Esophagus squamous epithelium (tissue), 5 donors: ENCODE results near the gene CRACDL. TPM values are rescaled to one million over a fixed set of nuclear protein-coding genes. Genes with fewer than 3 reads are reported as not detected.

Source experiments
- DNase-seq: peaks from one replicate; lab custom pipeline; 2025; lab: John Stamatoyannopoulos, UW
- H3K27ac ChIP-seq, 4 donors: fragments of 200-600 bp; sonication (generic); one replicate each; pipeline ENCODE4 v1.5.1; 2016 to 2019; ENCODE audit warnings: mild to moderate bottlenecking in 1 of 4
- H3K27me3 ChIP-seq, 4 donors: fragments of 200-600 bp; sonication (generic); 1 replicate in 3 of 4; 2 replicates in 1 of 4; pipeline versions ENCODE4 v1.5.1 to v1.6.0; 2017 to 2021; ENCODE audit warnings: antibody characterized with exemption in 1 of 4
- H3K36me3 ChIP-seq, 3 donors: fragments of 200-600 bp; sonication (generic); one replicate each; pipeline ENCODE4 v1.5.1; 2016 to 2019
- H3K4me1 ChIP-seq, 3 donors: fragments of 200-600 bp; sonication (generic); one replicate each; pipeline ENCODE4 v1.5.1; 2017 to 2019
- H3K4me3 ChIP-seq, 4 donors: fragments of 200-600 bp; sonication (generic); 1 replicate in 3 of 4; 2 replicates in 1 of 4; pipeline ENCODE4 v1.5.1; 2016 to 2019; ENCODE audit warnings: mild to moderate bottlenecking in 2 of 4, moderate library complexity in 1 of 4
- H3K9me3 ChIP-seq, 3 donors: fragments of 200-600 bp; sonication (generic); one replicate each; pipeline ENCODE4 v1.5.1; 2016 to 2019
- CTCF ChIP-seq, 6 experiments: fragments of 450-650 bp in 4 of 6; fragments of 200-600 bp in 2 of 6; sonication (generic) in 2 of 6; IDR thresholded peaks; one replicate each; pipeline ENCODE4 v1.5.1; 2016 to 2019; ENCODE audit warnings: antibody characterized with exemption in 6 of 6, mild to moderate bottlenecking in 4 of 6, moderate library complexity in 4 of 6
- POLR2A ChIP-seq, 4 donors: fragments of 450-650 bp; IDR thresholded peaks; one replicate each; pipeline ENCODE4 v1.6.1; 2017; ENCODE audit warnings: antibody characterized with exemption in 4 of 4, mild to moderate bottlenecking in 4 of 4, moderate library complexity in 3 of 4
- WGBS, 2 donors: methylation state at CpG; one replicate each; pipeline ENCODE4 v1.1.5; 2018; 5-methylcytosine and 5-hydroxymethylcytosine counted together
- intact Hi-C: fragments of 100-400 bp; cut with DNase I; formaldehyde crosslinking; loops from one replicate; pipeline ENCODE4 v1.15.0; 2022
- total RNA-seq, 4 donors: library from RNA; depleted of rRNA; stranded (reverse); fragments of >200 nt; gene quantifications; one replicate each; pipeline ENCODE4 v1.1.0, GENCODE V29; 2016
- donor health status: DM: yes; HTN: yes; CAD: no.

The CRACDL gene
- total RNA-seq, 4 donors from 2014 or later: 6.5 to 33.6 (median 9.7) TPM

DNA sequence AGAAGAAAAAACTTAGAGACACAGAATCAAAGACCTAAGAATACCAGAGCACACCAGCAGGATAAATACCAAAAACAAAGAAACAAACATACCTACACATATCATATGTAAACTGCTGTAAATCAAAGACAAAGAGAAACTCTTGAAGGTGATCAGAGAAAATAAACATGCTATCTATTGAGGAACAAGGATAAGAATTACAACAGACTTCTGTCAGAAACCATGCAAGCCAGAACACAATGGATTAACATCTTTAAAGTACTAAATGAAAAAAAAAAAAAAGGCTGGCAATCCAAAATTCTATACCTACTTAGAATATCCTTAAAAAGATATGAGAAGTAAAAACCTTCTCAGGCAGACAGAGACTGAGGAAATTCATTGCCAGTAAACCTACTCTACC is 153.5 kb downstream of the CRACDL start:
- Histone ChIP-seq H3K27ac (no peak overlapping the region), H3K36me3 (no peaks in the 10 kb centered on the region), H3K4me3 (no peak overlapping the region), H3K27me3 (no peaks in the 10 kb centered on the region), H3K9me3 (peaks cover 0 to 9% (median 8%) of the 10 kb centered on the region in 3 donors), H3K4me1 (no peaks in the 10 kb centered on the region)
- no peak for TF ChIP-seq POLR2A (IDR thresholded peaks at IDR 0.05)
- TF ChIP-seq CTCF (IDR thresholded peaks at IDR 0.05): no peak
- intact Hi-C loops: no loop called here
- no peak for DNase-seq

DNA sequence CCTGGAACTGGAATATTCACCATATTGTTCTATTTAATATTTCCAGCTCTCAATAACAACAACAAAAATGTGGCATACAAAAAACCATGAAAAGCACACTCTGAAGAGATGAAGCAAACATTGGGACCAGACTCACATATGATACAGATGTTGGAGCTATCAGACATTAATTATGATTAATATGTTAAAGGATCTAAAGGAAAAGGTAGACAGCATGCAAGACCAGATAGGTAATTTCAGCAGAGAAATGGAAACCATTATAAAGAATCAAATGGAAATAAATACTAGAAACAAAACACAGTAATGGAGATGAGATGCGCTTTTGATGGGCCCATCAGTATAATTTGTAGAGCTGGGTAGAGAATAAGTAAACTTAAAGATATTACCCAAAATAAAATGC is 154.2 kb downstream of the CRACDL start:
- no peak for DNase-seq
- intact Hi-C loops: no loop called here
- H3K4me1 ChIP-seq: no peaks in the 10 kb centered on the region
- H3K9me3 ChIP-seq: peaks cover 0 to 9% (median 8%) of the 10 kb centered on the region in 3 donors
- H3K27ac ChIP-seq: no peak overlapping the region
- TF ChIP-seq POLR2A (IDR thresholded peaks at IDR 0.05) (no peak), CTCF (IDR thresholded peaks at IDR 0.05) (no peak)
- 75 to 94% methylated on average over 1 of the region's 1 CpG for WGBS, 2 donors
- no peaks in the 10 kb centered on the region for H3K36me3 ChIP-seq
- no peak overlapping the region for H3K4me3 ChIP-seq
- no peaks in the 10 kb centered on the region for H3K27me3 ChIP-seq

- WGBS, 2 donors: 75 to 90% methylated on average over 4 to 6 of the region's 6 CpGs
- no peak for DNase-seq
- no peaks in the 10 kb centered on the region for H3K27me3 ChIP-seq
- intact Hi-C loops: no loop called here
- TF ChIP-seq CTCF (IDR thresholded peaks at IDR 0.05) (no peak), POLR2A (IDR thresholded peaks at IDR 0.05) (no peak)
- no peak overlapping the region for H3K27ac ChIP-seq
- peaks cover 0 to 9% (median 8%) of the 10 kb centered on the region in 3 donors for H3K9me3 ChIP-seq
- no peaks in the 10 kb centered on the region for H3K36me3 ChIP-seq
- H3K4me1 ChIP-seq: peaks cover 0 to 16% (median 6%) of the 10 kb centered on the region in 3 donors
- no peak overlapping the region for H3K4me3 ChIP-seq
Observed at GRCh38 chr2:98778741-98779483, 157.1 kb downstream of the CRACDL start.

GRCh38 chr2:98778151-98778550 is 157.9 kb downstream of the CRACDL start:
- 66 to 95% methylated on average over 4 of the region's 4 CpGs for WGBS, 2 donors
- Histone ChIP-seq H3K4me3 (no peak overlapping the region), H3K27me3 (no peaks in the 10 kb centered on the region), H3K36me3 (no peaks in the 10 kb centered on the region), H3K4me1 (peaks cover 0 to 16% (median 6%) of the 10 kb centered on the region in 3 donors), H3K27ac (no peak overlapping the region), H3K9me3 (peaks cover 0 to 9% (median 8%) of the 10 kb centered on the region in 3 donors)
- intact Hi-C loops: no loop called here
- no peak for DNase-seq
- TF ChIP-seq POLR2A (IDR thresholded peaks at IDR 0.05) (no peak), CTCF (IDR thresholded peaks at IDR 0.05) (no peak)

DNA sequence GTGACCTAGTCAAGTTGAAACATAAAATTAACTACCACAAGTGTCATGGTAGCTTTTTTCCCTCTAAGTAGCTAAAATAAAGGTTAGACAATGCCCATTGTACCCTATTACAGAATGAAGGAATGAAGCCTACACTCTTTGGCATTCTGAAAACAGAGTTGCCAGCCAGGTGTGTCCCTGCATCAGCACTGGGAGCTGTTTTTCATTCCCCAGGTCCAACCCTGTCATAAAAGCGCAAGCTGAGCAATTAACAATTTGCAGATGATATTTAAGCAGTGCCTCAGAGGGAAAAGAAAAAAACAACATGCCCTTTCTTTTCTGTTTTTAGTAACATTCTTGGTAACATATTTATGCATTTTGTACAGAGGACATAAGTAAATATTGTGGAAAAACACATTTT is 158.3 kb downstream of the CRACDL start:
- intact Hi-C loops: no loop called here
- peaks cover 0 to 16% (median 6%) of the 10 kb centered on the region in 3 donors for H3K4me1 ChIP-seq
- no peaks in the 10 kb centered on the region for H3K36me3 ChIP-seq
- 87 to 95% methylated on average over 1 of the region's 1 CpG for WGBS, 2 donors
- H3K9me3 ChIP-seq: peaks cover 0 to 9% (median 8%) of the 10 kb centered on the region in 3 donors
- TF ChIP-seq CTCF (IDR thresholded peaks at IDR 0.05) (no peak), POLR2A (IDR thresholded peaks at IDR 0.05) (no peak)
- no peaks in the 10 kb centered on the region for H3K27me3 ChIP-seq
- H3K27ac ChIP-seq: no peak overlapping the region
- no peak for DNase-seq
- H3K4me3 ChIP-seq: no peak overlapping the region
